Activated naive CD8-positive, alpha-beta T cell treated with anti-CD3 and anti-CD28 coated beads, Interleukin-2, amount 50 U/mL, for 24 hours (primary cell): ENCODE results near the gene ATP7A.
"Not testable (repeated sequence)": the region's sequence is repeated elsewhere in the genome, so short reads cannot be mapped to it uniquely, and the experiment has no call there.

ENCODE experiments used
- ATAC-seq: fragments of 150-1000 bp; cut with Tn5 transposase; one replicate; pipeline ENCODE4 v1.10.0; 2021
- DNase-seq: peaks from one replicate; pipeline ENCODE4 v3.0.0; 2021
- H3K27ac Mint-ChIP-seq: one replicate; pipeline ENCODE4 v1.8.0; 2021; ENCODE audit warnings: mild to moderate bottlenecking, mixed read lengths
- H3K27me3 Mint-ChIP-seq: one replicate; pipeline ENCODE4 v1.8.0; 2021; ENCODE audit warnings: mixed read lengths
- H3K36me3 Mint-ChIP-seq: one replicate; pipeline ENCODE4 v1.8.0; 2021; ENCODE audit warnings: low read depth, mixed read lengths
- H3K4me1 Mint-ChIP-seq: one replicate; pipeline ENCODE4 v1.8.0; 2021; ENCODE audit warnings: mixed read lengths
- H3K4me3 Mint-ChIP-seq: one replicate; pipeline ENCODE4 v1.8.0; 2021; ENCODE audit warnings: mild to moderate bottlenecking, moderate library complexity, mixed read lengths
- H3K9me3 Mint-ChIP-seq: one replicate; pipeline ENCODE4 v1.8.0; 2021; ENCODE audit warnings: mixed read lengths

The ATP7A gene

GRCh38 chrX:78035061-78035460 lies 124.6 kb downstream of the ATP7A start:
- Mint-ChIP-seq H3K4me3 (no peak overlapping the region), H3K9me3 (no peaks in the 10 kb centered on the region), H3K36me3 (no peaks in the 10 kb centered on the region), H3K27ac (no peak overlapping the region), H3K27me3 (no peaks in the 10 kb centered on the region), H3K4me1 (no peaks in the 10 kb centered on the region)
- ATAC-seq, result no peak
- no peak for DNase-seq

DNA sequence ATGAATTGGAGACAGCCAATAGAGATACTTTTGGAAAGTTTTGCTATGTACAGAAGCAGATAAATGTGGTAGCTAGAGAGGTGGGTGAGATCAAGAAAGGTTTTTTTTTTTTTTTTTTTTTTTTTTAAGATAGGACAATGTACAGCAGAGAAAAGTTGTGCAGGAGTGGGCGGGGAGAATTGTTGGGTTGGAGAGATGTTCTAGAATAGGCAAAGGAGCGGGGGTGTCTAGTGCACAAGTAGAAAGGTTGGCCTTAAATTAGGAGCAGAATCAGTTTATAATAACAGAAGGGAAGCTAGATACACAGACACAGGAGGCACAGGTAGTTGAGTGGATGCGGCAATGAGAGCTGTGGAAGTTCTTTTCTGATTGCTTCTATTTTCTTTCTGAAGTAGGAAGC lies 127.4 kb downstream of the ATP7A start:
- H3K27me3 Mint-ChIP-seq, result no peaks in the 10 kb centered on the region
- peaks cover 2% of the 10 kb centered on the region for H3K4me1 Mint-ChIP-seq
- H3K36me3 Mint-ChIP-seq, result peaks cover 2% of the 10 kb centered on the region
- ATAC-seq (no peak), DNase-seq (no peak)
- no peak overlapping the region for H3K4me3 Mint-ChIP-seq
- no peak overlapping the region for H3K27ac Mint-ChIP-seq
- H3K9me3 Mint-ChIP-seq, result no peaks in the 10 kb centered on the region

DNA sequence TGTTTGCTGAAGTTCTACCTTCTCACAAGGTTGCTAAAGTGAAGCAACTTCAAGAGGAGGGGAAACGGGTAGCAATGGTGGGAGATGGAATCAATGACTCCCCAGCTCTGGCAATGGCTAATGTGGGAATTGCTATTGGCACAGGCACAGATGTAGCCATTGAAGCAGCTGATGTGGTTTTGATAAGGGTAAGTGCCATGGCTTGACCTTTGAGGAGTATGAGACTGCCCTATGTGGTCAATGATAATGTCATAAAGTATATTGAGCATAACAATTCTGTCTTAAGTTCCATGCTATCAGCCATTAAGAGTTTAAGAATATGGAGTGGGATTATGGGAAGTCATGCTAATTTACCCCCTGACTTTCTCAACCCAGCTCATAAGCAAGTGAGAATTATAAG lies 132.1 kb downstream of the ATP7A start:
- Mint-ChIP-seq H3K4me3 (no peak overlapping the region), H3K27me3 (no peaks in the 10 kb centered on the region), H3K27ac (no peak overlapping the region), H3K36me3 (peaks cover 2% of the 10 kb centered on the region), H3K9me3 (no peaks in the 10 kb centered on the region), H3K4me1 (peaks cover 2% of the 10 kb centered on the region)
- ATAC-seq (peak; percentile 59), DNase-seq (no peak)

DNA sequence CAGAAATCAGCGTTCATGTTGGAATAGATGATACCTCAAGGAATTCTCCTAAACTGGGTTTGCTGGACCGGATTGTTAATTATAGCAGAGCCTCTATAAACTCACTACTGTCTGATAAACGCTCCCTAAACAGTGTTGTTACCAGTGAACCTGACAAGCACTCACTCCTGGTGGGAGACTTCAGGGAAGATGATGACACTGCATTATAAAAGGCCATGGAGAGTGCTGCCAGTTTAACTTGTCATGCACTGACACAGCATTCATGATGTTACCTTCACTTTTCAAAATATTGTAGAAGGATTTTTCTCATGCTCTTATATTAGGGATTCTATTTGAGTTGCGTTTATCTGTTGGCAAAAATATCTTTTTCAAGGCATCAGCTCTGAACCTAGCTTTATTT lies 135.9 kb downstream of the ATP7A start:
- no peak overlapping the region for H3K27ac Mint-ChIP-seq
- peaks cover 2% of the 10 kb centered on the region for H3K4me1 Mint-ChIP-seq
- DNase-seq, result no peak
- no peaks in the 10 kb centered on the region for H3K9me3 Mint-ChIP-seq
- no peak for ATAC-seq
- no peak overlapping the region for H3K4me3 Mint-ChIP-seq
- H3K27me3 Mint-ChIP-seq, result no peaks in the 10 kb centered on the region
- H3K36me3 Mint-ChIP-seq, result no peaks in the 10 kb centered on the region

DNA sequence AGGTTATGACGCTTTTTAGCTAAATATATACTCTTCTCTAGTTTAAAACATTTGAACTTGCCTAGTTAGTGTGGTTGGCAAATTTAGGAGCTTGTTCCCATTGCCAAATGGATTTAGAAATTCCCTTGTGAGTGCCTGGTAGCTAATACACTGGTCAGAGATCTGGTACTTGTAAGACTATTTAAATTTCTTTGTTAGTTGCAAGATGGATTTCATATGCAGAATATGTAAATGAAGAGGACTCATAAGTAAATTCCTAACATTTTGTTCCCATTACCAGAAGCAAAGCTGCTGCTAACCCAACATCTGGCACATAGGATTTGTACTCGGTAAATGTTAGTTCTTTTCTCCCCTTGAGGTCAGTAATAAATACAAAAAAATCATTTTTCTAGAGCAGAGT lies 137.6 kb downstream of the ATP7A start:
- Mint-ChIP-seq H3K36me3 (peaks cover 5% of the 10 kb centered on the region), H3K4me1 (no peaks in the 10 kb centered on the region), H3K27ac (no peak overlapping the region), H3K4me3 (no peak overlapping the region), H3K27me3 (no peaks in the 10 kb centered on the region), H3K9me3 (peaks cover 6% of the 10 kb centered on the region)
- ATAC-seq (no peak), DNase-seq (no peak)

- H3K27me3 Mint-ChIP-seq, result no peaks in the 10 kb centered on the region
- H3K4me3 Mint-ChIP-seq, result no peak overlapping the region
- H3K27ac Mint-ChIP-seq, result peak overlapping the region; percentile 49
- DNase-seq (no peak), ATAC-seq (no peak)
- H3K36me3 Mint-ChIP-seq, result no peaks in the 10 kb centered on the region
- peaks cover 19% of the 10 kb centered on the region for H3K4me1 Mint-ChIP-seq
- peaks cover under 1% of the 10 kb centered on the region for H3K9me3 Mint-ChIP-seq
Observed at GRCh38 chrX:78063687-78064086, 153.2 kb downstream of the ATP7A start.

GRCh38 chrX:78064152-78064551 lies 153.7 kb downstream of the ATP7A start:
- no peaks in the 10 kb centered on the region for H3K36me3 Mint-ChIP-seq
- no peak for DNase-seq
- H3K4me3 Mint-ChIP-seq, result no peak overlapping the region
- no peak overlapping the region for H3K27ac Mint-ChIP-seq
- H3K9me3 Mint-ChIP-seq, result peaks cover 5% of the 10 kb centered on the region
- no peaks in the 10 kb centered on the region for H3K27me3 Mint-ChIP-seq
- H3K4me1 Mint-ChIP-seq, result peaks cover 19% of the 10 kb centered on the region
- ATAC-seq, result no peak

DNA sequence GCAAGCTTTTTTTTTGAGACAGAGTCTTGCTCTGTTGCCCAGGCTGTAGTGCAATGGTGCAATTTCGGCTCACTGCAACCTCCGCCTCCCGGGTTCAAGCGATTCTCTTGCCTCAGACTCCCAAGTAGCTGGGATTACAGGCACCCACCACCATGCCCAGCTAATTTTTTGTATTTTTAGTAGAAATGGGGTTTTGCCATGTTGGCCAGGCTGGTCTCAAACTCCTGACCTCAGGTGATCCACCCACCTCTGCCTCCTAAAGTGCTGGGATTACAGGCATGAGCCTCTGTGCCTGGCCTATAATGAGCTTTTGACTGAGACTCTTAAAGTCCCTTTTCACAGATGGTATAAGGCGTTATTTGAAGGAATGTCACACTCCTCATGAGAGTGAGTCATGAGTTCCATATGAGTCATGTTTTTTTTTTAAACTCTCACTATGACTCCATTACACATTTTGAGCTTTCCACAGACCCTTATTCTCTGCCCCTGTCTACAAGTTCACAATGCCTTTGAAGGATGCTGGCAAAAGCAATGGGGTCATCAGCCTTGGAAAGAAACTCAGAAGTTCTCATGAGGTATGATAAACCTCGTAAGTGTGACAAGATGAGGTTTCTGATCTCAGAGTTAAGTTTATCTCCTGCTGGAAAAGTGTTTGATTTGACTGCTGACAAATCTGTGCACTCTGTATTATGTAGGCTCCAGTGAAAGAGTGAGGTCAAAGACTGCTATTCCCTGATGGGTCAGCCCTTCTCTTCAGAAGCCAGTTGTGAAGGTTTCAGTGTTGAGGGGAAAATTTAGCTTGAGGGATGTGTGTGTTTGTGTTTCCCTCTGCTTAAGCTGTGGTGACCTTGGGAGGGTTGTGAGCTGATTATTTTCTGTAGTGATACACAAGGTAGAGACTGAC lies 154.5 kb downstream of the ATP7A start:
- H3K9me3 Mint-ChIP-seq, H3K4me3 Mint-ChIP-seq, H3K36me3 Mint-ChIP-seq, H3K27me3 Mint-ChIP-seq, DNase-seq: not testable (repeated sequence)
- Mint-ChIP-seq H3K4me1 (peaks cover 19% of the 10 kb centered on the region), H3K27ac (peak overlapping the region; percentile 89)
- ATAC-seq, result peak; percentile 96

DNA sequence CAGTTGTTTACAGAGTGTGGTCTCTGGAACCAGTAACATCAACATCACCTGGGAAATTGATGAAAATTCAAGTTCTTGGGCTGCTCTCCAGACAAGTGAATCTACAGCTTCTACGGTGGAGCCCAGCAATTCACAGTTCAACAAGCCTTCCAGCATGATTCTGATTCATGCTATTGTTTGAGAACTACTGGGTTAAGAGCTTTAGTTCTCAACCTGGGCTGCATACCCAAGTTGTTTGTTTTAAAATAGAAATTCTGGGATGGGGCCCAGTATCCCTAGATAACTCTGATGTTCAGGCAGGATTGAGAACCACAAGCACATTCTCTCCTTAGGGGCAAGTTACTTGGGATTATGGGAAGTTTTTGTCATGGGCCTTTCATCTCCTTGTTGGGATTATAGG lies 155.6 kb downstream of the ATP7A start:
- Mint-ChIP-seq H3K4me3 (no peak overlapping the region), H3K27ac (no peak overlapping the region), H3K9me3 (peaks cover 5% of the 10 kb centered on the region), H3K4me1 (peaks cover 19% of the 10 kb centered on the region), H3K36me3 (no peaks in the 10 kb centered on the region), H3K27me3 (no peaks in the 10 kb centered on the region)
- DNase-seq (no peak), ATAC-seq (no peak)

DNA sequence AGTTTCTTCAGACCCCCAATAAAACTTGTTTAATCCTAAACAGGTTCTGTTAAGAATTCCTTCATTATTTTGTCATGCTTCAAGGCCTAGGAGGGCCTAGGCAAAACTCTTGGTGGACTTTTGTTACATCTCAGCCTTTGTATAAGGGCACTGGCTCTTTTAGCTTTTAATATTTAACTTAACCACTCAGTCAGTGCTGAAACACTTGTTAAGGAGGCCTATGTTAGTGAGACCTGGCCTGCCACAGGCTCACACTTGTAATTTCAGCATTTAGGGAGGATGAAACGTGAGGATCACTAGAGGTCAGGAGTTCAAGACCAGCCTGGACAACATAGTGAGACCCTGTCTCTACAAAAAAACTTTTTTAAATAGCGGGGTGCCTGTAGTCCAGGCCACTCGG lies 160.8 kb downstream of the ATP7A start:
- no peak overlapping the region for H3K27ac Mint-ChIP-seq
- H3K27me3 Mint-ChIP-seq, result no peaks in the 10 kb centered on the region
- peaks cover 18% of the 10 kb centered on the region for H3K4me1 Mint-ChIP-seq
- peaks cover 6% of the 10 kb centered on the region for H3K36me3 Mint-ChIP-seq
- ATAC-seq, result no peak
- no peak for DNase-seq
- peaks cover 9% of the 10 kb centered on the region for H3K9me3 Mint-ChIP-seq
- H3K4me3 Mint-ChIP-seq, result no peak overlapping the region

- H3K4me1 Mint-ChIP-seq, result peaks cover 18% of the 10 kb centered on the region
- peak; percentile 37 for DNase-seq
- H3K9me3 Mint-ChIP-seq, H3K36me3 Mint-ChIP-seq, ATAC-seq, H3K27me3 Mint-ChIP-seq: not testable (repeated sequence)
- H3K4me3 Mint-ChIP-seq, result peak overlapping the region; percentile 46
- H3K27ac Mint-ChIP-seq, result peak overlapping the region; percentile 67
Observed at GRCh38 chrX:78073147-78074077, 162.9 kb downstream of the ATP7A start.

- no peak overlapping the region for H3K4me3 Mint-ChIP-seq
- ATAC-seq, result no peak
- H3K27ac Mint-ChIP-seq, result no peak overlapping the region
- H3K36me3 Mint-ChIP-seq, result peaks cover 7% of the 10 kb centered on the region
- H3K4me1 Mint-ChIP-seq, result peaks cover 18% of the 10 kb centered on the region
- DNase-seq, result no peak
- H3K27me3 Mint-ChIP-seq, result no peaks in the 10 kb centered on the region
- H3K9me3 Mint-ChIP-seq, result peaks cover 5% of the 10 kb centered on the region
Observed at GRCh38 chrX:78074088-78074487, 163.6 kb downstream of the ATP7A start.

GRCh38 chrX:78075787-78076389 lies 165.4 kb downstream of the ATP7A start:
- no peak overlapping the region for H3K4me3 Mint-ChIP-seq
- peaks cover 7% of the 10 kb centered on the region for H3K36me3 Mint-ChIP-seq
- peak; percentile 6 for DNase-seq
- H3K27me3 Mint-ChIP-seq, result no peaks in the 10 kb centered on the region
- H3K4me1 Mint-ChIP-seq, result peaks cover 18% of the 10 kb centered on the region
- H3K27ac Mint-ChIP-seq, result peak overlapping the region; percentile 95
- H3K9me3 Mint-ChIP-seq, result peaks cover 5% of the 10 kb centered on the region
- ATAC-seq, result no peak

DNA sequence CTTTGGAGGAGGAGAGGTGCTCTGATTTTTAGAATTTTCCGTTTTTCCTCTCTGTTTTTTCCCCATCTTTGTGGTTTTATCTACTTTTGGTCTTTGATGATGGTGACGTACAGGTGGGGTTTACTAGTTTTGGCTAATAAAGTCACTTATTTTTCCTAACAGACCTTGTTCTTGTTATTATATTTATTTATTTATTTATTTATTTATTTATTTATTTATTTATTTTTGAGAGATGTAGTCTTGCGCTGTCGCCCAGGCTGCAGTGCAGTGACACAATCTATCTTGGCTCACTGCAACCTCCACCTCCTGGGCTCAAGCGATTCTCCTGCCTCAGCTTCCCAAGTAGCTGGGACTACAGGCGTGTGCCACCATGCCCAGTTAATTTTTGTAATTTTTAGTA lies 170.9 kb downstream of the ATP7A start:
- H3K4me3 Mint-ChIP-seq, H3K36me3 Mint-ChIP-seq, H3K27me3 Mint-ChIP-seq, ATAC-seq, H3K27ac Mint-ChIP-seq, H3K9me3 Mint-ChIP-seq, DNase-seq, H3K4me1 Mint-ChIP-seq: not testable (repeated sequence)
